ENCODE results near the gene SPTBN5. TPM values are rescaled to one million over a fixed set of nuclear protein-coding genes. Genes with fewer than 3 reads are reported as not detected.

SPTBN5 gene
- total RNA-seq, 2 donors from 2014 or later: 0.52 to 3.0 TPM

DNA sequence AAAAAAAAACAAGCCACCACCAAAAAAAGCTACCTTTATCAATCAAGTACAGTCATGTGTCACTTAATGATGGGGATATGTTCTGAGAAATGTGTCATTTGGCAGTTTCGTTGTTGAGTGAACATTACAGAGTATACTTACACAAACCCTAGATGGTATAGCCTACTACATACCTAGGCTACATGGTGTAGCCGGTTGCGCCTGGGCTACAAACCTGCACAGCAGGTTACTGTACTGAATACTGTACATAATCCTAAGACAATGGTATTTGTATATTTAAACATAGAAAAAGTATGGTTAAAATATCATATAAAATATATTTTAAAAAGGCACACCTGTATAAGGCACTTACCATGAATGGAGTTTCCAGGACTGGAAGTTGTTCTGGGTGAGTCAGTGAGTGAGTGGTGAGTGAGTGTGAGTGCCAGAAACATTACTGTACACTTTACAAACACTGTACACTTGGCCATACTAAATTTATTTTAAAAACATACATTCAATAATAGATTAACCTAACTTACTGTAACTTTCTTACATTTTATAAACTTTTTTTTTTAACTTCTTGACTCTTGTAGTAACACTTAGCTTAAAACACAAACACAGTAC is 91.9 kb downstream of the SPTBN5 start:
- TF ChIP-seq, protein P1, sequence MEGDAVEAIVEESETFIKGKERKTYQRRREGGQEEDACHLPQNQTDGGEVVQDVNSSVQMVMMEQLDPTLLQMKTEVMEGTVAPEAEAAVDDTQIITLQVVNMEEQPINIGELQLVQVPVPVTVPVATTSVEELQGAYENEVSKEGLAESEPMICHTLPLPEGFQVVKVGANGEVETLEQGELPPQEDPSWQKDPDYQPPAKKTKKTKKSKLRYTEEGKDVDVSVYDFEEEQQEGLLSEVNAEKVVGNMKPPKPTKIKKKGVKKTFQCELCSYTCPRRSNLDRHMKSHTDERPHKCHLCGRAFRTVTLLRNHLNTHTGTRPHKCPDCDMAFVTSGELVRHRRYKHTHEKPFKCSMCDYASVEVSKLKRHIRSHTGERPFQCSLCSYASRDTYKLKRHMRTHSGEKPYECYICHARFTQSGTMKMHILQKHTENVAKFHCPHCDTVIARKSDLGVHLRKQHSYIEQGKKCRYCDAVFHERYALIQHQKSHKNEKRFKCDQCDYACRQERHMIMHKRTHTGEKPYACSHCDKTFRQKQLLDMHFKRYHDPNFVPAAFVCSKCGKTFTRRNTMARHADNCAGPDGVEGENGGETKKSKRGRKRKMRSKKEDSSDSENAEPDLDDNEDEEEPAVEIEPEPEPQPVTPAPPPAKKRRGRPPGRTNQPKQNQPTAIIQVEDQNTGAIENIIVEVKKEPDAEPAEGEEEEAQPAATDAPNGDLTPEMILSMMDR (IDR thresholded peaks at IDR 0.05): no peak
- no peak for TF ChIP-seq POLR2A (IDR thresholded peaks at IDR 0.05)
- ATAC-seq (no peak), DNase-seq (no peak)
- intact Hi-C loops (cut with DNase I): loop anchor here (10.0 kb wide), 1 partner anchor 197 kb away; no protein-coding TSS in a partner anchor
- no peak overlapping the region for H3K27ac ChIP-seq
- no peaks in the 10 kb centered on the region for H3K36me3 ChIP-seq (replicated peaks in 1 of 2; ENCODE audit: insufficient read depth in 1 of 2, low read depth in 2 of 2)
- no peaks in the 10 kb centered on the region for H3K27me3 ChIP-seq
- WGBS, 2 donors: 88 to 96% methylated on average over 3 of the region's 3 CpGs
- H3K9me3 ChIP-seq: no peaks in the 10 kb centered on the region
- H3K4me3 ChIP-seq: no peak overlapping the region
- H3K4me1 ChIP-seq: no peaks in the 10 kb centered on the region

- no peak for DNase-seq
- TF ChIP-seq, protein P1 (IDR thresholded peaks at IDR 0.05): no peak
- TF ChIP-seq POLR2A (IDR thresholded peaks at IDR 0.05): no peak
- Histone ChIP-seq H3K4me1 (no peaks in the 10 kb centered on the region), H3K4me3 (no peak overlapping the region), H3K36me3 (replicated peaks in 1 of 2; ENCODE audit: insufficient read depth in 1 of 2, low read depth in 2 of 2) (no peaks in the 10 kb centered on the region), H3K27ac (no peak overlapping the region), H3K9me3 (no peaks in the 10 kb centered on the region), H3K27me3 (no peaks in the 10 kb centered on the region)
- WGBS, 2 donors: 81 to 94% methylated on average over 3 of the region's 3 CpGs
- ATAC-seq: no peak
- intact Hi-C loops (cut with DNase I): loop anchor here (10.0 kb wide), 1 partner anchor 196 kb away; no protein-coding TSS in a partner anchor
Observed at GRCh38 chr15:41801185-41801584, 92.7 kb downstream of the SPTBN5 start.

DNA sequence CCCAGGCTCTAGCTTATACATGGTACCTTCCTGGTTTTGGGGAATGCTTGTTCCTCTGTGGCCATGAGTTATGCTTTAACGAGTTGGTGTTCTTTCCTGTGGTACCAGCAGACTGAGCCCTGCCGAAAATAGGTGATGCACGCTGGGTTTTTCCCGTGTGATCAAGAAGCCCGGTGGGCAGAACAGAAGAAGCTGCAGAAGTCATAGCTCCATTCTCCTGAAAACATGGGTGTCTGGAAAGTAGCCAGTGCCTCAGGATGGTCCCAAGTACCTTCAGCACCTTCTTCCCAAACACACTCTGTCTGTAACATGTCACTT is 94.4 kb downstream of the SPTBN5 start:
- no peak overlapping the region for H3K4me3 ChIP-seq
- intact Hi-C loops (cut with DNase I): no loop called here
- H3K36me3 ChIP-seq (replicated peaks in 1 of 2; ENCODE audit: insufficient read depth in 1 of 2, low read depth in 2 of 2): no peaks in the 10 kb centered on the region
- ATAC-seq (no peak), DNase-seq (no peak)
- H3K4me1 ChIP-seq: no peaks in the 10 kb centered on the region
- H3K27me3 ChIP-seq: no peaks in the 10 kb centered on the region
- no peak for TF ChIP-seq POLR2A (IDR thresholded peaks at IDR 0.05)
- TF ChIP-seq, protein P1 (IDR thresholded peaks at IDR 0.05): no peak
- 76 to 91% methylated on average over 5 of the region's 5 CpGs for WGBS, 2 donors
- H3K27ac ChIP-seq: no peak overlapping the region
- no peaks in the 10 kb centered on the region for H3K9me3 ChIP-seq

DNA sequence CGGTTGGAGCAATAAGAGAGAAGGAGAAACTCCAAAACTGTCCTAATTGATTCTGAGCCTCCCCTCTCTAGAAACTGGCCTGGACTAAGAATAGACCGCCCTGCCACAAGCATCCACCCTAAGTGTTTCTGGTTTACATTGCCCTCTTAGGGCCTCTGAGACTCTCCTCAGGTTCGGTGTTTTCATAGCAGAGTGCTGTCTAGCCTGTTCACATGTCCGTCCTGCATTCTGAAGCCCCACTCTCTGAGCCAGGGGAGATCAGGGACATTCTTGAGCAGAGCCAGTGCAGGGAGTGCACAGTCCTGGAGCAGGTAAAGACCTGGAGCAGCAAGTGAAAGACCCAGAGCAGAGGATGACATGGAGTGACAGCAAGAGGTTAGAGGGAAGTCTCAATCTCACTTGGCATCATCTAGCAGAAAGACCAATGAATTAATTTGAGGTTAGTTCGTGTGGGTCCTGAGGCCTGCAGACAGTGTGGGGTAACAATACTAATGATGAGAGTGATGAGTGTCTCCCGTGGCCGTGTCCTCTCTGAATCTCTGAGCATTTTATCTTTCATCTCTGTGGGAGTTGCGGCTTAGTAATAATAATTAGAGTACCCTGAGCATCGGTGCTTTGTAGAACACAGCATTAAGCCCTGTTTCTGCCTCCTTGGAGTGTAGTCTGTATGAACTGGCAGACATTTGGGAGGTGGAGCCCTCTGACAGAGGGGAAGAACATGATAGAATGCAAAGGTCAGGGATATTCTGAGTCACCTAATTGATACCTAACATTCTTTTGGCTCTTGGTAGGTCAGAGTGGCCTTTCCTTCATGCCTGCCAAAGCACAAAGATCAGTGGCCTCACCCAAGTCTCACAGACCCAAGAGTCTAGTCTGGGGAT is 95.0 kb downstream of the SPTBN5 start:
- Histone ChIP-seq H3K27ac (no peak overlapping the region), H3K4me1 (no peaks in the 10 kb centered on the region), H3K9me3 (no peaks in the 10 kb centered on the region), H3K4me3 (no peak overlapping the region), H3K36me3 (replicated peaks in 1 of 2; ENCODE audit: insufficient read depth in 1 of 2, low read depth in 2 of 2) (no peaks in the 10 kb centered on the region), H3K27me3 (no peaks in the 10 kb centered on the region)
- ATAC-seq: no peak
- no peak for DNase-seq
- TF ChIP-seq, protein P1 (IDR thresholded peaks at IDR 0.05): no peak
- no peak for TF ChIP-seq POLR2A (IDR thresholded peaks at IDR 0.05)
- WGBS, 2 donors: 82 to 88% methylated on average over 7 to 9 of the region's 9 CpGs
- intact Hi-C loops (cut with DNase I): no loop called here

Small RNAs within 50 kb of the gene (microRNA-seq; reads per million reads assigned to microRNA genes)
- 0 reads per million in 2 donors for gene MIR4310 (ENCODE audit: borderline number of aligned reads in 2 of 2, borderline replicate concordance in 2 of 2)

Small RNAs within 50 kb of the gene (small RNA-seq; reads per million reads assigned to genes)
- gene JMJD7-PLA2G4B (not detected), gene MIR4310 (not detected), gene RNA5SP393 (not detected)

Other genes starting within 250 kb of the SPTBN5 start
- 10 to 100 TPM; 28.8 to 45.5 TPM for gene MGA, start 233.6 kb downstream of the SPTBN5 start, total RNA-seq
- gene MAPKBP1, start 119.6 kb downstream of the SPTBN5 start, total RNA-seq: 10 to 100 TPM; 12.5 to 31.6 TPM
- gene JMJD7, start 66.0 kb downstream of the SPTBN5 start, total RNA-seq: 10 to 100 TPM in 1 of 2 donors, 1 to 10 TPM in 1; 2.0 to 13.0 TPM
- 10 to 100 TPM; 17.4 to 18.1 TPM for gene PLA2G4B, start 55.2 kb downstream of the SPTBN5 start, total RNA-seq
- 10 to 100 TPM; 13.8 to 16.9 TPM for gene EHD4, start 78.5 kb upstream of the SPTBN5 start, total RNA-seq
- not detected for gene PLA2G4E, start 127.0 kb upstream of the SPTBN5 start, total RNA-seq
- not detected for gene PLA2G4D, start 200.5 kb upstream of the SPTBN5 start, total RNA-seq